ENCODE results near the gene LRRC56.

The LRRC56 gene

GRCh38 chr11:577611-577894 lies 40.2 kb downstream of the LRRC56 start:
- no peak for DNase-seq

GRCh38 chr11:578276-579035 lies 41.1 kb downstream of the LRRC56 start:
- DNase-seq: no peak

GRCh38 chr11:579830-580601 lies 42.7 kb downstream of the LRRC56 start:
- DNase-seq: no peak

- no peak for DNase-seq
Observed at GRCh38 chr11:581342-581741, 44.0 kb downstream of the LRRC56 start.

GRCh38 chr11:581752-582151 lies 44.4 kb downstream of the LRRC56 start:
- no peak for DNase-seq

GRCh38 chr11:584287-584686 lies 47.0 kb downstream of the LRRC56 start:
- no peak for DNase-seq

- DNase-seq: no peak
Observed at GRCh38 chr11:586376-587316, 49.3 kb downstream of the LRRC56 start.

- DNase-seq: no peak
Observed at GRCh38 chr11:587546-587945, 50.2 kb downstream of the LRRC56 start.

GRCh38 chr11:587978-588380 lies 50.7 kb downstream of the LRRC56 start:
- peak; percentile 82 for DNase-seq

GRCh38 chr11:589798-590197 lies 52.5 kb downstream of the LRRC56 start:
- DNase-seq: no peak

GRCh38 chr11:590997-591396 lies 53.7 kb downstream of the LRRC56 start:
- no peak for DNase-seq

GRCh38 chr11:592501-592900 lies 55.2 kb downstream of the LRRC56 start:
- no peak for DNase-seq

GRCh38 chr11:592918-593317 lies 55.6 kb downstream of the LRRC56 start:
- DNase-seq: no peak

GRCh38 chr11:593347-593746 lies 56.0 kb downstream of the LRRC56 start:
- no peak for DNase-seq

GRCh38 chr11:595400-595799 lies 58.1 kb downstream of the LRRC56 start:
- DNase-seq: no peak

- DNase-seq: no peak
Observed at GRCh38 chr11:596374-596773, 59.0 kb downstream of the LRRC56 start.

GRCh38 chr11:597166-597725 lies 59.9 kb downstream of the LRRC56 start:
- DNase-seq: no peak

- no peak for DNase-seq
Observed at GRCh38 chr11:598005-598680, 60.8 kb downstream of the LRRC56 start.

- DNase-seq: no peak
Observed at GRCh38 chr11:601573-602245, 64.4 kb downstream of the LRRC56 start.

- no peak for DNase-seq
Observed at GRCh38 chr11:603154-603553, 65.8 kb downstream of the LRRC56 start.

All from activated CD8-positive, alpha-beta memory T cell treated with anti-CD3 and anti-CD28 coated beads, Interleukin-2, amount 50 U/mL, for 48 hours (primary cell).